Forelimb muscle (tissue), 1 donor: ENCODE measurements around the gene PRKAA1. TPM values are rescaled to one million over a fixed set of nuclear protein-coding genes. Genes with fewer than 3 reads are reported as not detected.
"Not testable (repeated sequence)": the region's sequence is repeated elsewhere in the genome, so short reads cannot be mapped to it uniquely, and the experiment has no call there.

Experiments
- DNase-seq: peaks from one replicate; pipeline ENCODE4 v3.0.0-alpha.2; 2013; ENCODE audit warnings: low read depth
- polyA plus RNA-seq: library from polyadenylated mRNA; unstranded; fragments of 120-200 nt; gene quantifications from one replicate; pipeline ENCODE4 v1.2.1, GENCODE V29; 2013; ENCODE audit not compliant: insufficient read length

PRKAA1 gene
- polyA plus RNA-seq, 1 donor, result 31.9 TPM

DNA sequence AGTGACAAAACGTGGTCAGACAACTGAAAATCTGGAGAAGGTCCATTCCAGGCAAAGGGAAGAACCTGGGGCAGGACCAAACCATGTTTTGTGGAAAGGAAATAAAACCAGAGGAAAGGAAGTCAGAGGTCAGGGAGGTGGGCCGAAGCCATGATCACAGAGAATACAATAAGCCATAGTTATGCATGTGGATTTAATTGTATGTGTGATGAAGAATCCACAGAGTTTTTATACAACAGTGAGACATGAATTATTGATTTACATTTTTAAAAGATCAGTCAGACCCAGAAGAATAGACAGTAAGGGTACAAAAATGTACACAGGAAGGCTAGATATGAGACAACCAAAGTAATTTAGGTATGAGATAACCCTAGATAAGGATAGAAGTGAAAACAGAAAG, 63.2 kb downstream of the PRKAA1 start:
- no peak for DNase-seq

- DNase-seq, result no peak
Observed at GRCh38 chr5:40733879-40734563, 64.2 kb downstream of the PRKAA1 start.

GRCh38 chr5:40733434-40733833, 64.7 kb downstream of the PRKAA1 start:
- no peak for DNase-seq

GRCh38 chr5:40722497-40722911, 75.7 kb downstream of the PRKAA1 start:
- DNase-seq, result not testable (repeated sequence)

GRCh38 chr5:40720069-40720468, 78.1 kb downstream of the PRKAA1 start:
- DNase-seq, result no peak

- DNase-seq, result no peak
Observed at GRCh38 chr5:40717281-40717680, 80.9 kb downstream of the PRKAA1 start.

DNA sequence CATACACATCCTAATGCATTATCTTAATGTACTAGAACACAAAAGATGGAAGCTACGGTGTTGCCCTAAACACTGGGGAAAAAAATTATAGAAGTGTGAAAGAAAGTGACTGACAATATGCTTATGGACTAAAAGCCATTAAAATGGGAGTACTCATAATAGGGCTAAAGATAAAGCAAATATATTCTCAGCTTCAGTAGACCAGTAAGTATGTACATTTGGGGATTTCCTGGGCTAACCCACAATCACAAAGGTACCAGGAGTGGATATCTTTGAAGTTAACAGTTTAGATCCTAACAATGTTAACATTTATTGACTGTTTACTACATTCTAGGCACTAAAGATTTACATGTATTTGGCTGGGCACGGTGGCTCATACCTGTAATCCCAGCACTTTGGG, 81.6 kb downstream of the PRKAA1 start:
- DNase-seq, result no peak

DNA sequence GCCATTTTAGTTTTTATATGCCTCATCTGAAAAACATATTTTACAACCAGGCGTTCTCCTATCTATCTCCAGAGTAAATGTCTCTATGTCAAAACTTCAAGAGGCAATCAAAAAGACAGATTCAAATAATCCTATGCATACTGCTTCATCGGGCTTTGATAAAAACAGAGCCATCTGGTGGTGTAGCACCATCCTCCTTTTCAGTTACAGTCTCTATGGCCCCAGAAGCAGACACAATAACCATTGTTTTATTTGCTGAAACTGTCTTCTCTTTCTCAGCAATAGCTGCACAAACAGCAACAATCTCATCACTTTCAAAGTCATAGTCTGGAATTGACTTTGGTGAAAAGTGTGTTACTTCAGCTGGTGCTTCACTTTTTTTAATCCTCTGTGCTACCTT, 82.2 kb downstream of the PRKAA1 start:
- no peak for DNase-seq

DNA sequence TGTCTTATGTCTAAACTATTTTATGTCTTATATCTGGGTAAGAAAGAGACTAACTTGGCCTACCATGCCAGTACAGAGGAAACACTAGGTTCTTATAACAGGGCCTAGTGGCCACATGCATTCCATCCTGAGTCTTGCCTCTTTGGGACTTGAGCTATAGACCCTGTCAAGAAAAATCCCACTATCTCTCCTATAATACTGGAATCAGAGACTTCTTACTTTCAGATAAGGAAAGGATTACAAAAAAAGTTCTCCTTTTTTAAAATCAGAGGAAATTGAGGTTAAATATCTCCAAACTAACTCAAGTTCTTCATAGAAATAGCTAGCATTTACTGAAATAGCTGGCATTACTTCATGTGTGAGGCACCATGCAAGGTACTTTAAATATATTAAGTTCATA, 84.2 kb downstream of the PRKAA1 start:
- no peak for DNase-seq

DNA sequence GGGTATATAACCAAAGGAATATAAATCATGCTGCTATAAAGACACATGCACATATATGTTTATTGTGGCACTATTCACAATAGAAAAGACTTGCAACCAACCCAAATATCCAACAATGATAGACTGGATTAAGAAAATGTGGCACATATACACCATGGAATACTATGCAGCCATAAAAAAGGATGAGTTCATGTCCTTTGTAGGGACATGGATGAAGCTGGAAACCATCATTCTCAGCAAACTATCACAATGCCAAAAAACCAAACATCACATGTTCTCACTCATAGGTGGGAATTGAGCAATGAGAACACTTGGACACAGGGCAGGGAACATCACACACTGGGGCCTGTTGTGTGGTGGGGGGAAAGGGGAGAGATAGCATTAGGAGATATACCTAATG, 87.6 kb downstream of the PRKAA1 start:
- DNase-seq, result not testable (repeated sequence)

Other genes with a start within 250 kb of the PRKAA1 start
- gene PTGER4, start 118.5 kb downstream of the PRKAA1 start, polyA plus RNA-seq, result 6.9 TPM
- gene TTC33, start 42.4 kb downstream of the PRKAA1 start, polyA plus RNA-seq, result 20.3 TPM
- 2,928 TPM for gene RPL37, start 36.8 kb upstream of the PRKAA1 start, polyA plus RNA-seq
- gene CARD6, start 43.0 kb upstream of the PRKAA1 start, polyA plus RNA-seq, result 1.2 TPM
- 1.6 TPM for gene C7, start 111.1 kb upstream of the PRKAA1 start, polyA plus RNA-seq